HG02678 (cell line): Measurements from ENCODE around the gene GABRA5.

Experiments
- ATAC-seq: cut with Tn5 transposase; IDR thresholded peaks from one replicate; pipeline ENCODE4 v1.9.1; 2021; ENCODE audit warnings: mild to moderate bottlenecking, moderate library complexity; ENCODE audit not compliant: unreplicated experiment

Gene GABRA5

GRCh38 chr15:26985050-26985449 lies 118.2 kb downstream of the GABRA5 start:
- ATAC-seq, result no peak

DNA sequence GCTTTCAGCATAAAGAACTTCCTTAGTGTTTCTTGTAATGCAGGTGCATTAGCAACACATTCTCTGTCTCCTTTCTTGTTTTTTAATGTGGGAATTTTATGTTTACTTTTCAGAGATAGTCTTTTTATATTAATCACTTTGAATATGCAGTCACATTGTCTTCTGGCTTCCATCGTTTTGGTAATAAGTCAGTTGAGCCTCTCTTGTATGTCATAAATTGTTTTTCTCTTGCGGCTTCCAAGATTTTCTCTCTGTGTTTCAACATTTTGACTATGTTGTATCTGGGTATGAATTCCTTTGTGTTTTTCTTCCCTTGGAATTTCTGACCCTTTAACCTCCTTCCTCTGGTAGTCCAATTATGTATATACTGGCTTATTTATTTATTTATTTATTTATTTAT lies 129.4 kb downstream of the GABRA5 start:
- no peak for ATAC-seq
